Gastrocnemius medialis (tissue), 4 donors: ENCODE results near the gene RFT1.

ENCODE experiments used
- CTCF ChIP-seq, 5 experiments: fragments of 450-650 bp in 3 of 5; fragments of 200-600 bp in 2 of 5; sonication (generic) in 2 of 5; IDR thresholded peaks in 4 of 5; conservative IDR thresholded peaks in 1 of 5; 1 replicate in 4 of 5; 2 replicates in 1 of 5; pipeline ENCODE4 v1.5.1; 2016 to 2019; ENCODE audit warnings: antibody characterized with exemption in 5 of 5, mild to moderate bottlenecking in 3 of 5, moderate library complexity in 3 of 5
- POLR2A ChIP-seq, 2 donors: fragments of 450-650 bp; IDR thresholded peaks; one replicate each; pipeline ENCODE4 v1.6.1; 2017; ENCODE audit warnings: antibody characterized with exemption in 2 of 2, mild to moderate bottlenecking in 2 of 2, moderate library complexity in 2 of 2

- TF ChIP-seq CTCF (IDR thresholded peaks at IDR 0.05 in 4 of 5, conservative IDR thresholded peaks at IDR 0.05 in 1 of 5), result no peak
- TF ChIP-seq POLR2A (IDR thresholded peaks at IDR 0.05), result no peak
Observed at GRCh38 chr3:53154881-53155285, 24.6 kb upstream of the RFT1 start.
